ENCODE data around the gene NFATC2. TPM values are rescaled to one million over a fixed set of nuclear protein-coding genes. Genes with fewer than 3 reads are reported as not detected.

NFATC2 gene
- total RNA-seq, 1 donor from 2014 or later = 1.9 TPM

- H3K4me3 ChIP-seq (ENCODE audit: low read depth, low read length) = no peak overlapping the region
- TF ChIP-seq CTCF (conservative IDR thresholded peaks at IDR 0.05; ENCODE audit: low read depth, low read length) = no peak
- no peak for DNase-seq (ENCODE audit: low read depth)
Observed at GRCh38 chr20:51418137-51418529, 124.4 kb downstream of the NFATC2 start.

- no peak overlapping the region for H3K4me3 ChIP-seq (ENCODE audit: low read depth, low read length)
- DNase-seq (ENCODE audit: low read depth) = no peak
- TF ChIP-seq CTCF (conservative IDR thresholded peaks at IDR 0.05; ENCODE audit: low read depth, low read length) = no peak
Observed at GRCh38 chr20:51417250-51418136, 125.0 kb downstream of the NFATC2 start.

- no peak for DNase-seq (ENCODE audit: low read depth)
- no peak for TF ChIP-seq CTCF (conservative IDR thresholded peaks at IDR 0.05; ENCODE audit: low read depth, low read length)
- H3K4me3 ChIP-seq (ENCODE audit: low read depth, low read length) = no peak overlapping the region
Observed at GRCh38 chr20:51416532-51417249, 125.8 kb downstream of the NFATC2 start.

- H3K4me3 ChIP-seq (ENCODE audit: low read depth, low read length) = no peak overlapping the region
- TF ChIP-seq CTCF (conservative IDR thresholded peaks at IDR 0.05; ENCODE audit: low read depth, low read length) = no peak
- DNase-seq (ENCODE audit: low read depth) = no peak
Observed at GRCh38 chr20:51413857-51414256, 128.7 kb downstream of the NFATC2 start.

- no peak overlapping the region for H3K4me3 ChIP-seq (ENCODE audit: low read depth, low read length)
- DNase-seq (ENCODE audit: low read depth) = no peak
- no peak for TF ChIP-seq CTCF (conservative IDR thresholded peaks at IDR 0.05; ENCODE audit: low read depth, low read length)
Observed at GRCh38 chr20:51412951-51413481, 129.5 kb downstream of the NFATC2 start.

- no peak for DNase-seq (ENCODE audit: low read depth)
- no peak for TF ChIP-seq CTCF (conservative IDR thresholded peaks at IDR 0.05; ENCODE audit: low read depth, low read length)
- H3K4me3 ChIP-seq (ENCODE audit: low read depth, low read length) = no peak overlapping the region
Observed at GRCh38 chr20:51412333-51412871, 130.1 kb downstream of the NFATC2 start.

Measured in epithelial cell of proximal tubule (primary cell).